Liver (tissue), 3 donors: ENCODE results near the gene SPARC.

ENCODE experiments used
- CTCF ChIP-seq: fragments of 150-350 bp; IDR thresholded peaks from 2 replicates; pipeline ENCODE4 v1.5.1; 2017; ENCODE audit warnings: improper control_type of control experiment, low read depth, low read length; ENCODE audit not compliant: missing input control
- FOXA1 ChIP-seq: IDR thresholded peaks from 2 replicates; pipeline ENCODE4 v1.6.1; 2016; ENCODE audit warnings: antibody characterized with exemption
- GABPA ChIP-seq, 2 donors: IDR thresholded peaks in 1 of 2; conservative IDR thresholded peaks in 1 of 2; 2 replicates each; pipeline ENCODE4 v1.6.1; 2016; ENCODE audit warnings: antibody characterized with exemption in 2 of 2, mild to moderate bottlenecking in 1 of 2, moderate library complexity in 1 of 2
- JUND ChIP-seq, 2 donors: IDR thresholded peaks; 2 replicates each; pipeline ENCODE4 v1.6.1; 2016; ENCODE audit warnings: antibody characterized with exemption in 2 of 2
- RAD21 ChIP-seq, 2 donors: IDR thresholded peaks; 2 replicates each; pipeline ENCODE4 v1.6.1; 2016; ENCODE audit warnings: antibody characterized with exemption in 2 of 2, mild to moderate bottlenecking in 2 of 2
- REST ChIP-seq: IDR thresholded peaks from 2 replicates; pipeline ENCODE4 v1.6.1; 2016; ENCODE audit warnings: antibody characterized with exemption, mild to moderate bottlenecking
- TAF1 ChIP-seq: conservative IDR thresholded peaks from 2 replicates; pipeline ENCODE4 v1.6.1; 2016; ENCODE audit warnings: antibody characterized with exemption, mild to moderate bottlenecking
- YY1 ChIP-seq: IDR thresholded peaks from 2 replicates; pipeline ENCODE4 v1.6.1; 2016; ENCODE audit warnings: antibody characterized with exemption, mild to moderate bottlenecking
- donor health status: healthy.
- donor health status: healthy.

DNA sequence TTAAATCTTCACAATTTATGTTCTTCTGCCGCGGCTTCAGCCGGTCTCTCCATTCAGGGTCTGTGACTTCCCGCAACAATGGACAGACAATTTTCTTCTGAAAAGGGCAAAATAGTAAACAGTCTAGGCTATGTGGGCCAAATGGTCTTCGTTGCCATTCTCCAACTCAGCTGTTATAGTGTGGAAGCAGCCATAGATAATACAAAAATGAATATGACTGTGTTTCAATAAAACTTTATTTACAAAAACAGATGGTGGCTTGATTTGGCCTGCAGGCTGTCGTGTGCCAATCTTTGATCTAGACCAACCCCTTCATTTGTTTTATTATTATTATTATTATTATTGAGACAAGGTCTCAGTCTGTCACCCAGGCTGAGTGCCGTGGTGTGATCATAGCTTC, 43.7 kb upstream of the SPARC start:
- TF ChIP-seq CTCF (no peak), FOXA1 (no peak), REST (no peak), TAF1 (no peak), RAD21 (IDR thresholded peaks at IDR 0.05) (no peak), JUND (IDR thresholded peaks at IDR 0.05) (no peak), YY1 (no peak), GABPA (IDR thresholded peaks at IDR 0.05 in 1 of 2, conservative IDR thresholded peaks at IDR 0.05 in 1 of 2) (no peak)
